H7 (cell line): ENCODE results near the gene FBXO15. TPM values are rescaled to one million over a fixed set of nuclear protein-coding genes. Genes with fewer than 3 reads are reported as not detected.

Experiments used
- total RNA-seq: library from RNA; depleted of rRNA; stranded (reverse); fragments of >200 nt; shearing (Covaris generic); gene quantifications from 2 replicates; pipeline ENCODE4 v1.2.3, GENCODE V29; 2014; rRNA removed

FBXO15 gene
- total RNA-seq, 1 experiment from 2014 or later = 0.55 TPM

Other genes with a start within 250 kb of the FBXO15 start
- gene TIMM21, start 689 bp upstream of the FBXO15 start, total RNA-seq = 43.0 and 46.0 TPM in 2 replicates
- 104 and 130 TPM in 2 replicates for gene CYB5A, start 144.1 kb upstream of the FBXO15 start, total RNA-seq
- gene C18orf63, start 168.0 kb upstream of the FBXO15 start, total RNA-seq = not detected in 2 replicates